T follicular helper cell (primary cell): ENCODE data around the gene ADM2.
"Not testable (repeated sequence)": the region's sequence is repeated elsewhere in the genome, so short reads cannot be mapped to it uniquely, and the experiment has no call there.

ENCODE experiments used
- DNase-seq: peaks from one replicate; pipeline ENCODE4 v3.0.0-alpha.2; 2020; ENCODE audit warnings: low read depth
- total RNA-seq, 2 experiments: gene quantifications; one replicate each; lab custom pipeline; 2026; lab: John Stamatoyannopoulos, UW

ADM2 gene, protein sequence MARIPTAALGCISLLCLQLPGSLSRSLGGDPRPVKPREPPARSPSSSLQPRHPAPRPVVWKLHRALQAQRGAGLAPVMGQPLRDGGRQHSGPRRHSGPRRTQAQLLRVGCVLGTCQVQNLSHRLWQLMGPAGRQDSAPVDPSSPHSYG
- 13.5 to 20.4 reads per million in 2 experiments for total RNA-seq

DNA sequence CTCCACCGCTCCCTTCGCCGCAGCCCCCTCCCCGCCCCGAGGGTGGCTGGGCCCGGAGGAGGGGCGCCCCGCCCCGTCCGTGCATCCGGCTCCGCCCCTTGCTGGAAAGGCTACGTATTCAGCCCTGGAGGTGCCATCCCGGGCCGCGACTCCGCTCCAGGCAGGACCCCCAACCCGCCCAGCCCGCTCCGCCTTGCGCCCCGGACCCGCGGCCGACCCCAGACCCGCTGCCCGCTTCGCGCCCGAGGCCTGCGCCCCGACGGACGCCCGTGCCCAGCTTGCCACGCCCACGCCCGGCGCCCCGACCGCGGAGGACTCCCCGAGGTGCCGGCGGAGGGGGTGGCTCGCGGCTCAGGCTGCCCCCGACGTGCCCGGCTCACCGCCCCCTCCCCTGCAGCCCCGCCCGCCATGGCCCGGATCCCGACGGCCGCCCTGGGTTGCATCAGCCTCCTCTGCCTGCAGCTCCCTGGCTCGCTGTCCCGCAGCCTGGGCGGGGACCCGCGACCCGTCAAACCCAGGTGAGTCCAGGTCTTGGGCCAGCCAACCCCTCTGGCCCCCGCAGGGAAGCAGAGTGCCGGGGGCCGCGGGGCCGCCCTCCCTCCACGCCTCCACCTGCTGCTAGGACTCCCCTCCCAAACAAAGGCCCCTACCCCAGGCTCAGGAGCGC is at the start of gene ADM2:
TSS of gene ADM2 (plus strand) at position 104 of the 667 bp plus-strand sequence. CDS start at position 409, 305 bp downstream.
- peak; percentile 50 for DNase-seq

DNA sequence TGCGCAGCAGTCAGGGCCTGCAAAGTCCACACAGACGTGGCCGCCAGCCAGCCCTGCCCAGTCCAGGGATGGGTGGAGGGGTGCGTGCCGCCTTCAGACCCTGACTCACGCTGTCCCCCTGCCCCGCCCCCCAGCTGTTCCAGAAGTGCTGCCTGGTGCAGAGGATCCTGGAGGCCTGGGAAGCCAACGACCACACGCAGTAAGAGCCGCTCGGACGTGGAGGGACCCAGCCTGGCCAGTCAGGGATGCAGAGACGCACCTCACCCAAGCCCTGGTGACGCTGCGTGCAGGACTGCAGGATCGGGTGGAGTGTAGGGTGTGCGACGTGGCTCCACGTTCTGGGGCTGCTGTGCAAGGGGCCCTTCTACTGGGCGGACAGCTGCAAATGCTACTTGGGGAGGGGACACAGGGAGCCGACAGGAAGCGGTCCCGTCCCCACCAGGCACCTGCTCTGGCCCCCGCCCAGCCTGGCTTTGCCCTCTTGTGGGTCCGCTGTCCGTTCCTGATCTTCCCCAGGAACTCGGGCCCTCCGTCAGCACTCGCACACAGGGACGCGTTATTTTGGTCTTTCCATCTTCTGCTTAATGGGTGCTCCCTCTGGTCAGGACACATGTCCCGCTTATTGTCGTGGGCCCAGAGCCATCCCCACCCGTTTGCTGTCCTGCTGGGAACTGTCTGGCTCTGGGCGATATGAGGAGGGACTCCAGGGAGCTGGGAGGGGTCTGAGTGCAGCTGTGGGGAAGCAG is 49.0 kb upstream of the ADM2 start:
- no peak for DNase-seq

DNA sequence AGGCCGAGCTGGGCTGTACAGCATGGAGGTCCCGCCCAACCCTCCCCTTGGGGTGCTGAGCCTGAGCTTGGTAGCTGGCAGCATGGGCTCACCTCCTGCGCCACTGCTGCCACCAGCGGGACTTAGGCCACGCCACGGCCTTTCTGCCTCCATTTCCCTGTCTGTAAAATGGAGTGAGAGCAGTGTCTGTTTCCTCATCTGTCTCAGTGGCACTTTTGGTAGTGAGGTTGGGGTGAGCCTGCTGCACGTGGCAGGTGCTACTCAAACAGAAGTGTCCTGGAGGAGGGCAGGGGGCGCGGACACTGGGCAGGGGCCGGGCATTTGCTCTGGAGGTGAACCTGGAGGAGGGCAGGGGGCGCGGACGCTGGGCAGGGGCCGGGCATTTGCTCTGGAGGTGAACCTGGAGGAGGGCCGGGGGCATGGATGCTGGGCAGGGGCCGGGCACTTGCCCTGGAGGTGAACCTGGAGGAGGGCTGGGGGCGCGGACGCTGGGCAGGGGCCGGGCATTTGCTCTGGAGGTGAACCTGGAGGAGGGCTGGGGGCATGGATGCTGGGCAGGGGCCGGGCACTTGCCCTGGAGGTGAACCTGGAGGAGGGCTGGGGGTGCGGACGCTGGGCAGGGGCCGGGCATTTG is 48.3 kb upstream of the ADM2 start:
- DNase-seq = not testable (repeated sequence)

DNA sequence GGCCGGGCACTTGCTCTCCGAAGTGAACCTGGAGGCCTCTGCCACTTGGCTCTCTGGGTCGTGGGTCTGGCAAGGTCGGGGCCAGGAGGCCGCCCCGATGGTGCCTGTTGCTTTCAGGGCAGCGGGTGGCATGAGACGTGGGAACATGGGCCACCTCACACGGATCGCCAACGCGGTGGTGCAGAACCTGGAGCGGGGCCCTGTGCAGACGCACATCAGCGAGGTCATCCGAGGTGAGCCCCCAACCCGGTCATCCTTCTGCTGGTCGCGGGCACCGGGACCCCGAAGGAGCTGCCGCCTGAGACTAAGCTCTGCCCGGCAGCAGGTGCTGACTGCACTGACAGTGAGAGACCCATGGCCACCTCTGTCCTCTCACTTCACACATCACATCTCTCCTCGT is 46.5 kb upstream of the ADM2 start:
- DNase-seq = no peak

DNA sequence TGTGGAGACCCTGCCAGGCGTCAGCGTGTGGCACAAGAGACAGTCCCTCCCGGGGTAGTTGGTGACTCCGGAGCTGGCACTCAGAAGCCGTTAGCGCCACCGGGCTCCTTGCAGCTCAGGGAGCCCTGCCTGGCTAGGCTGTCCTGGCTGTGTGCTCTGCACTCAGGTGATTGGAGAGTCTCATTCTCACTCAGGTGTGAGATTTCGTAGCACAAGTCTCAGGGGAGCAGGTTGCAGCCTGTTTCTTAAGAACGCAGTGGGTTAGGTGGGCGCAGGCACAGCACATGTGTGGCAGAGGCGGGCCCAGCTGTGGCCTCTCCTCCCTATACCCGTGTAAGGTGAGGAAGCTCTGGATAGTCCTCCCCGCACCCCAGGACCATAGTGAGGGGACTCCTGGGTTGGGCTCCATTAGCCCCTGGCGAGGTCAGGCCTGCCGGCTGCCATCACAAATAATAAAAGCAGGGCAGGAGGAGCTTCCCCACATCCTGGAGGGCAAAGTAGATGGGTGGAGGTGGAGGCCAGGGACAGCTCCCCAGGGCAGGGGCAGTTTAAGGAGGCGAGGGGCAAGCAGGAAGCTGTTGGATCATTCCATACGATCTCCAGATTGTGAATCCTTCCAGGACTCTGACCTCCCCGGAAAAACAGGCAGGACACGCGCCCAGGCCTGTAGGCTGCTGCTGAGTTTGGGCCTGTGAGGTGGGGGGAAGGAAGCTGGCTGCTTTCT is 45.9 kb upstream of the ADM2 start:
- no peak for DNase-seq

DNA sequence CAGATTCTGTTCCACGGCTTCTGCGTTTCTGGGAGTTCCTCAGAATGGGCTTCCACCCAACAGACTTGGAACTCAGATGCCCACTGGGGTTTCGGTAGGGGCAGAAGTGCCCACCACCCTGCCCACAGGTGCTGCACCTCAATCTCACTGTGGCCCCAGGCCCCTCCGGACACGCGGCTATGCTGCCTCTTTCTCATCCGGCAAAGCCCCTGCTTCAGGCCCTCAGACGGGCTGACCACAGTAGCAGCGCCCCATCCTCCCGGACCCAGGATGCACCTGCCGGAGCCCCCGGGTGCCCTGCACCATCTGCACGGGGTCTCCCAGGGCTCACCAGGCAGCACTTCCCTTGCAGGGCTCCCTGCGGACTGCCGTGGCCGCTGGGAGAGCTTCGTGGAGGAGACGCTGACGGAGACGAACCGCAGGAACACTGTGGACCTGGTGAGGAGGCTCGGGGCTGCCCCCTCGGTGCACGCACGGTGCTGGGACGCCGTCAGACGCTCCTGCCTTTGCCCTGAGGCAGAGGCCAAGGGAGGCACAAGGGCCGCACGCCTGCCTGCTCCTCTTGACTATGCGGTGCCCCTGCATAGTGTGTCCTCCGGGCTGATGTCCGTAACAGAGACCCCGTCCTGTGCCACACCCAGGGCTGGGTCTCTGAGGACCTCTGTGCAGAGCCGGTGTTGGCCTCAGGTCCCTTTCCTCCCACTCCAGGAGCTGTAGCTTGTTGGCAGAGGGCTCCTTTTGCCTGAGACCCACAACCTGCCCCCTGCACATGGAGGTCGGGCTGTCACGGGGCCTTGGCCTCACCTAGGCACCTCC is 45.1 kb upstream of the ADM2 start:
- no peak for DNase-seq

DNA sequence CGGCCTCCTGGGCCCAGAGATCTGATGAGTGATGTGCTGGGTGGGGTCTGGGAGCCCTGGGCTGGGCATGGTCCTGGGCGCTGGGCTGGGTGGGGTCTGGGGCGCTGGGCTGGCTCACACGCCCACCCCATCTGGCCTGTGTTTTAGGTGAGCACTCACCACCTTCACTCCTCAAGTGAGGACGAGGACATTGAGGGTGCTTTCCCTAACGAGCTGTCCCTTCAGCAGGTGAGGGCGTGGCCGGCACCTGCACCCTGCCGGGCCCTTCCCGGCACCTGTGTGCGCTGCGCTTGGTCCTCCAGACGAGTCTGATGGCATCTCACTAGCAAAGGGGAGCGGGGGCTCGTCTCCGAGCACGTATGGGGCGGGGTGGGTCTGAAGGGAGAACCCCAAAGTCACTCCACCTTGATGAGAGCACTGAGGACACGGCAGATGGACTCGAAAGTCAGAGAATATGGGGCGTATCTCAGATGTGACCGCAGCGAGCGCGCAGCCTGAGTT is 44.5 kb upstream of the ADM2 start:
- DNase-seq = no peak

DNA sequence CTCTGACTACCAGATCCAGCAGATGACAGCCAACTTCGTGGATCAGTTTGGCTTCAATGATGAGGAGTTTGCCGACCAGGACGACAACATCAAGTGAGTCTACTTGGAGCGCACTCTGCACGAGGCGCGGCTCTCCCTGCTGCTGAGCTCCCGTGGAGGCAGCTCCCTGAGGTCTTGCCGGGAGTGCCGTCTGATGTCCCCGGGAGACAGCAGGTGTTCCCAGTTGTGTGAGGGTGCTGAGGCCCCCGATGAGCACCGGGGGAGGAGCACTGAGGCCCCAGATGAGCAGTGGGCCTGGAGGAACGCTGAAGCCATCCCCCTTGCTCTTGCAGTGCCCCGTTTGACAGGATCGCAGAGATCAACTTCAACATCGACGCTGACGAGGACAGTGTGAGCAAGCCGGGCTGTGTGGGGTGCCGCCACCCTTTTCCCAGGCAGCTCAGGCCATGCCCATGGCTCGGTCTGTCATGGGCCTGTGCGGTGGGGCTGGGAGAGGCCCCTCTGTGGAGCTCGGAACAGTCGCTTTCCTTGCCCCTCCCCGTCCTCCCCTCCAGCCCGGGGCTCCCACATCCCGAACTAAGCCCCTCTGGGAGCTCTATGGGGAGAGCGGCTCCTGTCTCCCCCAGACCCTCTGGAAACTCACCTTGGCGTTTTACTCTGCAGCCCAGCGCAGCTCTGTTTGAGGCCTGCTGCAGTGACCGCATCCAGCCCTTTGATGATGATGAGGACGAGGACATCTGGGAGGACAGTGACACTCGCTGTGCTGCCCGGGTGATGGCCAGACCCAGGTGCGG is 43.6 kb upstream of the ADM2 start:
- DNase-seq = no peak

DNA sequence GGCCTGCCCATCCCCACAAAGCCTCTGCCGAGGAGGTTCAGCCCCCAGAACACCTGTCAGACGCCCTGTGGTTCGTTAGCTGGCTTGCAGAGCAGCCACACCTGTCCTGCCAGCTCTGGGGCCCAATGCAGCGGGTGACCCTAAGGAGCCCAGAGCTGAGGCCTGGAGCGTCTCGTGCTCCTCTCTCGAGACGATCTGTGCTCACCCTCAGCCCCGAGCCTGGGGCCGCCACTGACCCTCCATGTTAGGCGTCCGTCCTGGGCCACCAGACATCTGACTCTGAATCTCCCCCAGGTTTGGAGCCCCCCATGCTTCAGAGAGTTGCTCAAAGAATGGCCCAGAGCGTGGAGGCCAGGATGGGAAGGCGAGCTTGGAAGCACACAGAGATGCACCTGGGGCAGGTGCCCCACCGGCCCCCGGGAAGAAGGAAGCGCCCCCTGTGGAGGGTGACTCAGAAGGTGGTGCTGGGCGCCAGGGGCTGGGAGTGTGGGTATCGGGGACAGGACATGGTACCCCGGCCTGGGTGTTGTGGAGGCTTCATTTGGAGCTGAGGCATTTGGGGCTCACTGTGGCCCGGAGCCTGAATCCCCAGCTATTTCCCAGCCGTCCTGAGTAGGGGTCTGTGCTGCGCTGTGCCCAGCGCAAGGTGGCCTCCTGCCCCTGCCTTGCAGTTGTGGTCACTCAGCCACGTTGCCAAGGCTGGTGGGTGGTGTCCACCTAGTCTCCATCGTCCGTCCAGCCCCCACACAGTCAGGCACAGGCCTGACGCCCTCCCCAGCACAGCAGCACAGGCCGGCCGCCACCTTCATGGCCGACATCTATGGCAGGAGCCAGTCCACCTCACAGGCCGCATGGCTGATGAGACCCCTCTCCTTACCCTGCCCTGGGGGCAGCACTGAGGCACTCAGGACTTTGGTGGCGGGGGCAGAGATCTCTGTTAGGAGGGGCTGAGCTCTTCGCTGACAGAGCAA is 42.8 kb upstream of the ADM2 start:
- no peak for DNase-seq

DNA sequence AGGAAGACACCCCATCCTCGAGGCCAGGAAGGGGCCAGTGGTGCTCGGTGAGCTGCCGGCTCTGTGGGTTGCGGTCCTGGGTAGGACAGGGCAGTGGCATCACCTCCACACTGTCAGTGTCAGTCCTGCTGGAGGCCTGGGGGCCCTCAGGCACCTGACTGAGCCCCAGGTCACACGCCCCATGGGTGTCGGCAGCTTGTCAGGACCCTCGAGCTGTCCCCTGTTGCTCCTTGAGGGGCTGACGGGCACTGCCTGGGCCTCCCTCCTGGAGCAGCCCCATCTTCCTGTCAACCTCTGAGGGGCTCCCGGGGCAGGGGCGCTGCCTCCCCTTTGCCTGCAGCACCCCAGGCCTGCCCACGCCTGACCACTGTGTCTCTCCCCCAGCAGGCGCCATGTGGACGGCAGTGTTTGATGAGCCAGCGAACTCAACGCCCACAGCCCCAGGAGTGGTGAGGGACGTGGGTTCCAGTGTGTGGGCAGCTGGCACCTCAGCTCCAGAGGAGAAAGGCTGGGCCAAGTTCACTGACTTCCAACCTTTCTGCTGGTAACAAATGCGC is 42.0 kb upstream of the ADM2 start:
- no peak for DNase-seq

DNA sequence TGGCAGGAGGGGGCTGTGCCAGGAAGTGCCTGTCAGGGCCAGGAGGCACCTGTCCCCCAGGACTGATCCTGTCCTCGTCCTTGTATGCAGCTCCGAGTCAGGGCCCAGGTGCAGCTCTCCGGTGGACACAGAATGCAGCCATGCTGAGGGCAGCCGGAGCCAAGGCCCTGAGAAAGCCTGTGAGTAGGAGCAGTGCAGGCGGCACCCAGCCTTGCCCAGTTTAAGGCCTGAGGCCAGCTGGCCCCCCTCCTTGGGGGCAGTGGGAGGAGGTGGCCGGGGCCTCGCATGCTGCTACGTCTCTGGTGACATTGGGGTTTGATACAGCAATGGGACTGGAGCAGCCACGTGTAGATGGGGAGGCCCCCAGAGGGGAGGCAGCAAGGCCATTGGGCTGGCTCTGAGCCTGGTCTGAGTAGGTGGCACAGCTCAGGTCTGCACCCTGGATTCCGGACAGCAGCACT is 41.4 kb upstream of the ADM2 start:
- DNase-seq = no peak

DNA sequence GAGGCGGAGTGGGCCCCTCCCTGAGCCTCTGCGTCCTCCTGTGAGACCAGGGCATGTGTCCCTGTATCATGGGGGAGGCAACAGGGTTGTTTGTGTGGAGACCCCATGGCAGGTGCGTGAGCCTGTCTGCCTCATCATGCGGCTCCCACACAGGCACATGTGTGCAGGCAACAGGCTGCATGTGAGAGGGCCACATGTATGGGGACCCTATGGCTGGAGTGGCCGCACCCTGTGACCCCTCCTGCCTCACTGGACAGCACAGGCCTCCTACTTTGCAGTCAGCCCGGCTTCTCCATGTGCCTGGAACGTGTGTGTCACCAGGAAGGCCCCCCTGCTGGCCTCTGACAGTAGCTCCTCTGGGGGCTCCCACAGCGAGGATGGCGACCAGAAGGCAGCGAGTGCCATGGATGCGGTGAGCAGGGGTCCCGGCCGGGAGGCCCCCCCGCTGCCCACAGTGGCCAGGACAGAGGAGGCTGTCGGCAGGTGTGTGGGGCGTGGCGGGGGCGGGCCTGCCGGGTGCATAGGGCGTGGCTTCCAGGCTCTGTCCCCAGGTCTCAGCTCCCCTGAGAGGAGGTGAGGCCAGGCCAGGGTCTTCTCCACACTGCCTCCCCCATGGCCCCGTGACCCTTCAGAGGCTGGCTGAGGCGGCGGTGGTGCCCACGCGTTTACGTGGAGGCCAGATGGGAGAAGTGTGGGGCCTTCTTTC is 40.6 kb upstream of the ADM2 start:
- DNase-seq = no peak

DNA sequence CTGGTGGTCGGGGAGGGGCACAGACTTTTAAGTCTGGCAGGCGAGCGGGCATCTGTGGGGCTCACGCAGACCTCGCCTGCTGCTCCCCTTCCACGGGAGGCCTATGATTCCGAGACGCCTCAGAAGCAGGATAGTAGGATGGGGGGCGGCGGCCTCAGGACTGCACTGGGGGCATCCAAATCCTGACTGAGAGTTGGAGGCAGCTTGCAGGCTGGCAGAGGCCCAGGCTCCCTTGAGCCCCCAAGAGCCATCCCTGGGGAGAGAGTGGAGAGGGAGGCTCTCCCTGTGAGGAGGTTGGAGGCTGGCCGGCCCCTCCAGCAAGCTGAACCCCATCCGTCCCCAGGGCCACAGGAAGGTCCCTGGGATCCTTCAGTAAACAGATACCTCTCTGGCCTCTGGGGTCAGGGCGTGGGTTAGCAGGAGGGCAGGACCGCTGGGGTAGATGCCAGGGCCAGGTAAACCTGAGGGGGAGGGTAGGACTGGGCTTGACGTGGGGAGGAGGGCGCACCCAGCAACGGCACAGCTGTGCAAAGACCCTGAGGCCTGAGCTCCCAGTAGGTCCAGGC is 39.8 kb upstream of the ADM2 start:
- DNase-seq = no peak

DNA sequence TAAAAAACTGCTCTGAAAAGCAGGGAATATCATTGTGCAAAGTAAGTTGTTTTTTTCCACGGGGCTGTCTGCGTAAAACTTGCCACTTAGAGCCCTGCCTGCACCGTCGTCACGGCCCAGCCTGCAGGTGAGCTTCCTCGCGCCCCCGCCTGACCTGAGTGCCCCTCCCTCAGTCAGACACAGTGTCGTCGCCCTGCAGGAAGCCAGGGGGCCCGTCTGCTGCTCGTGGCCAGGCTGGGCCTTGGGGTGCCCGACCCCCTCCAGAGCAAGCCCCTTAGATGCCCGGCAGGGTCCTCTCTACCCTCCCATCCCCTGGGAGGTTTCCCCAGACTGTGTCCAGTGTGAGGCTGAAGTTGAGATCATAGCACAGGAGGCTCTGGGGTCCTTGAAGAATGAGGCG is 38.1 kb upstream of the ADM2 start:
- no peak for DNase-seq

DNA sequence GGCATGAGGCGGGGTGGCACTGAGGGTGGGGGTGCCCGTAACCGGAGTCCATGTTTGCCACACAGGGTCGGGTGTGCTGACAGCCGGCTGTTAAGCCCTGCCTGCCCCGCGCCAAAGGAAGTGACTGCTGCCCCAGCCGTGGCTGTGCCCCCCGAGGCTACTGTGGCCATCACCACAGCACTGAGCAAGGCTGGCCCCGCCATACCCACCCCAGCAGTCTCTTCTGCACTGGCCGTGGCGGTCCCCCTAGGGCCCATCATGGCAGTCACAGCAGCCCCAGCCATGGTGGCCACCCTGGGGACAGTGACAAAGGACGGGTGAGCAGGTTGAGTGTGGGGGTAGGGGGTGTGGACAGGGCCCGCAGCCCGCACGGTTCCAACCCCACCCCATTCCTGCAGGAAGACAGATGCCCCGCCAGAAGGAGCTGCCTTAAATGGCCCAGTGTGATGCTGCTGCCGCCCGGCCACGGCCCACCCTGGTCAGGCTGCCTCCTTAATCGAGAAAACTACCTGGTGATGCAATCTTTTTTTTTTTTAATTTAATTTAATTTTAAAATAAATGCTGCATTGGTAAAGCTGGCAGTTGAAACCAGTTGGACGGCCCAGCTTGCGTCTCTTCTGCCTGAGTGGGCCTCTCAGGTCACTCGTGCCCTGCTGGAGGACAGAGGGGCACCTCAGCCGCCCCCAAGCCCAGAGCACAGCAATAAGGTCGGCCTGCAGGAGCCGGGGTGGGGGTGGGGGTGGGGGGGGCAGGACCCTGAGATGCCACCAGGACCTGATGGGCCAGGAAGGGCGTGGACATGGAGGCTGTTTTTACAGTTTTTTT is 37.3 kb upstream of the ADM2 start:
- DNase-seq = no peak

DNA sequence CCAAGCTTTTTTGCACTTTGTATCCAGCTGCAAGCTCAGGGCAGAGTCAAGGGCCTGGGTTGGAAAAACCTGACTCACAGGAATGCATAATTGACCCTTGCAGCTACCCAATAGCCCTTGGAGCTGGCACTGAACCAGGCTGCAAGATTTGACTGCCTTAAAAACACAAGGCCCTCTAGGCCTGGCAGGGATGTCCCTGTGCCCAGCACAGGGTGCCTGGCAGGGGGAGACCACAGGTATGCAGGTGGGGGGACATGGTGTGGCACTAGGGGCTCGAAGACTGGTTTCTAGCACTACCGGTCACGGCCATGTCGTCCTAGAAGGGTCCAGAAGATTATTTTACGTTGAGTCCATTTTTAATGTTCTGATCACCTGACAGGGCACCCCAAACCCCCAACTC is 36.7 kb upstream of the ADM2 start:
- no peak for DNase-seq
